HEK293 (cell line): Measurements from ENCODE around the gene KCNB1.

Source experiments
- CTCF ChIP-seq: fragments of 450-650 bp; formaldehyde crosslinking; IDR thresholded peaks from 2 replicates; pipeline ENCODE4 v1.5.1; 2016; ENCODE audit warnings: missing biosample characterization, missing genetic modification characterization
- ELK4 ChIP-seq: IDR thresholded peaks from 2 replicates; pipeline ENCODE4 v1.6.1; 2011; ENCODE audit warnings: mild to moderate bottlenecking, low read depth, low read length, borderline replicate concordance
- GLI2 ChIP-seq: fragments of 450-650 bp; formaldehyde crosslinking; IDR thresholded peaks from 2 replicates; pipeline ENCODE4; 2017; ENCODE audit warnings: missing biosample characterization, missing genetic modification characterization, low read depth, borderline replicate concordance
- PRDM6 ChIP-seq: fragments of 450-650 bp; formaldehyde crosslinking; IDR thresholded peaks from 2 replicates; pipeline ENCODE4 v1.5.1; 2017; ENCODE audit warnings: missing biosample characterization, missing genetic modification characterization
- TCF7L2 ChIP-seq: IDR thresholded peaks from 2 replicates; pipeline ENCODE4 v1.6.1; 2011; ENCODE audit warnings: low read depth, mild to moderate bottlenecking, inconsistent platforms, low read length, moderate library complexity, borderline replicate concordance
- YY1 ChIP-seq: fragments of 450-650 bp; formaldehyde crosslinking; IDR thresholded peaks from 2 replicates; pipeline ENCODE4 v1.5.1; 2018; ENCODE audit warnings: missing biosample characterization, missing genetic modification characterization
- ZNF121 ChIP-seq: fragments of 450-650 bp; formaldehyde crosslinking; IDR thresholded peaks from 2 replicates; pipeline ENCODE4 v1.5.1; 2016; ENCODE audit warnings: missing biosample characterization, missing genetic modification characterization
- ZNF274 ChIP-seq, 2 experiments: fragments of 200-500 bp in 1 of 2; fragments of 450-650 bp in 1 of 2; sonication (Bioruptor generic) in 1 of 2; formaldehyde crosslinking in 1 of 2; IDR thresholded peaks; 2 replicates each; pipeline versions ENCODE4 v1.5.1 to v1.6.1; 2014 to 2016; ENCODE audit warnings: borderline replicate concordance in 1 of 2, inconsistent platforms in 1 of 2, low read length in 1 of 2, missing biosample characterization in 1 of 2, missing genetic modification characterization in 1 of 2
- ZNF529 ChIP-seq: fragments of 450-650 bp; formaldehyde crosslinking; IDR thresholded peaks from 2 replicates; pipeline ENCODE4 v1.5.1; 2017; ENCODE audit warnings: missing genetic modification characterization, missing biosample characterization; ENCODE audit not compliant: insufficient replicate concordance

- TF ChIP-seq ZNF274 (IDR thresholded peaks at IDR 0.05; ENCODE audit: low read length) (no peak), ZNF274 (tag by site-specific recombination; IDR thresholded peaks at IDR 0.05; ENCODE audit: borderline replicate concordance) (no peak), ELK4 (no peak), YY1 (tag by site-specific recombination) (no peak), ZNF529 (no peak), PRDM6 (tag by site-specific recombination) (no peak), ZNF121 (no peak), GLI2 (no peak), TCF7L2 (no peak), CTCF (no peak)
Observed at GRCh38 chr20:49483018-49483695, 689 bp upstream of the KCNB1 start.
